ENCODE data around the gene KCTD21. TPM values are rescaled to one million over a fixed set of nuclear protein-coding genes. Genes with fewer than 3 reads are reported as not detected.
"Not testable (repeated sequence)": the region's sequence is repeated elsewhere in the genome, so short reads cannot be mapped to it uniquely, and the experiment has no call there.

Gene KCTD21
- 1 to 10 TPM; 9.0 to 9.8 TPM for total RNA-seq

- DNase-seq (peak; percentile 96), ATAC-seq (peak; percentile 85)
- H3K27ac Mint-ChIP-seq: peak within 1 kb of the TSS; percentile 97
- peak within 1 kb of the TSS; percentile 84 for H3K4me3 Mint-ChIP-seq
- no peaks in the 10 kb centered on the region for H3K27me3 Mint-ChIP-seq
- H3K36me3 Mint-ChIP-seq (ENCODE audit: low read depth): peaks cover 8% of the 10 kb centered on the region
- POLR2A ChIA-PET: interaction anchor here (0.7 to 1.2 kb wide), 5 partner anchors 13 to 202 kb away, joined by 3 to 8 read pairs (median 5); partner anchors contain the start of genes ALG8 and INTS4
- H3K4me1 Mint-ChIP-seq: peaks cover 57% of the 10 kb centered on the region
- CTCF ChIA-PET: interaction anchor here (0.6 to 2.1 kb wide), 9 partner anchors 9 to 376 kb away, joined by 3 to 10 read pairs (median 3); partner anchors contain the start of genes ALG8 and GAB2
- H3K9me3 Mint-ChIP-seq (ENCODE audit: low read depth): no peaks in the 10 kb centered on the region
- intact Hi-C loops (cut with DNase I, micrococcal nuclease): loop anchor here (1.0 to 5.0 kb wide), 13 partner anchors 14 to 551 kb away; partner anchors contain the start of genes ALG8 (in 2 of the 2), INTS4 (in 2 of the 2), CLNS1A (in 1 of the 2) and GAB2 (in 1 of the 2)
Measured at GRCh38 chr11:78188286-78189173, at the start of gene KCTD21, which contains the start of gene USP35. KCTD21 (minus strand) TSS chr11:78188626; CDS start chr11:78174554, 14,072 bp downstream. USP35 (plus strand) TSS chr11:78188919; CDS start chr11:78196246, 7,327 bp downstream.

GRCh38 chr11:78237293-78238046 is 49.0 kb upstream of the KCTD21 start:
- ATAC-seq: no peak
- no peak overlapping the region for H3K27ac Mint-ChIP-seq
- H3K27me3 Mint-ChIP-seq: peaks cover 2% of the 10 kb centered on the region
- H3K9me3 Mint-ChIP-seq (ENCODE audit: low read depth): peaks cover 19% of the 10 kb centered on the region
- POLR2A ChIA-PET: no interaction called here
- DNase-seq: no peak
- no peaks in the 10 kb centered on the region for H3K4me1 Mint-ChIP-seq
- H3K36me3 Mint-ChIP-seq (ENCODE audit: low read depth): peaks cover 12% of the 10 kb centered on the region
- CTCF ChIA-PET: no interaction called here
- intact Hi-C loops (cut with DNase I, micrococcal nuclease): no loop called here
- no peak overlapping the region for H3K4me3 Mint-ChIP-seq

GRCh38 chr11:78234006-78234405 is 45.6 kb upstream of the KCTD21 start:
- Mint-ChIP-seq H3K4me1 (peaks cover 5% of the 10 kb centered on the region), H3K27ac (no peak overlapping the region), H3K27me3 (no peaks in the 10 kb centered on the region), H3K4me3 (no peak overlapping the region), H3K36me3 (ENCODE audit: low read depth) (peaks cover 5% of the 10 kb centered on the region), H3K9me3 (ENCODE audit: low read depth) (peaks cover 4% of the 10 kb centered on the region)
- ChIA-PET CTCF (no interaction called here), POLR2A (no interaction called here)
- ATAC-seq: no peak
- intact Hi-C loops (cut with DNase I, micrococcal nuclease): no loop called here
- DNase-seq: no peak

- H3K27me3 Mint-ChIP-seq; H3K27ac Mint-ChIP-seq; POLR2A ChIA-PET; H3K36me3 Mint-ChIP-seq (ENCODE audit: low read depth); DNase-seq; H3K4me1 Mint-ChIP-seq; ATAC-seq; intact Hi-C loops (cut with DNase I, micrococcal nuclease); H3K9me3 Mint-ChIP-seq (ENCODE audit: low read depth); H3K4me3 Mint-ChIP-seq: not testable (repeated sequence)
- CTCF ChIA-PET: interaction anchor here (0.6 kb wide), 1 partner anchor 37 kb away, joined by 3 read pairs; no protein-coding TSS in a partner anchor
Measured at GRCh38 chr11:78233046-78233445, 44.6 kb upstream of the KCTD21 start.

GRCh38 chr11:78231962-78232501 is 43.6 kb upstream of the KCTD21 start:
- Mint-ChIP-seq H3K27ac (no peak overlapping the region), H3K9me3 (ENCODE audit: low read depth) (no peaks in the 10 kb centered on the region), H3K36me3 (ENCODE audit: low read depth) (no peaks in the 10 kb centered on the region), H3K4me1 (peaks cover 12% of the 10 kb centered on the region), H3K4me3 (no peak overlapping the region), H3K27me3 (no peaks in the 10 kb centered on the region)
- POLR2A ChIA-PET: no interaction called here
- CTCF ChIA-PET: no interaction called here
- DNase-seq (no peak), ATAC-seq (no peak)
- intact Hi-C loops (cut with DNase I, micrococcal nuclease): loop anchor here in 1 of 2 experiments (2.0 kb wide), 1 partner anchor 57 kb away; no protein-coding TSS in a partner anchor

GRCh38 chr11:78230161-78230877 is 41.9 kb upstream of the KCTD21 start:
- peaks cover 18% of the 10 kb centered on the region for H3K4me1 Mint-ChIP-seq
- ATAC-seq (no peak), DNase-seq (no peak)
- peak overlapping the region; percentile 11 for H3K27ac Mint-ChIP-seq
- no peak overlapping the region for H3K4me3 Mint-ChIP-seq
- intact Hi-C loops (cut with DNase I, micrococcal nuclease): loop anchor here in 1 of 2 experiments (2.0 kb wide), 1 partner anchor 58 kb away; no protein-coding TSS in a partner anchor
- no peaks in the 10 kb centered on the region for H3K9me3 Mint-ChIP-seq (ENCODE audit: low read depth)
- ChIA-PET CTCF (interaction anchor here (0.7 kb wide), 1 partner anchor 76 kb away, joined by 3 read pairs; no protein-coding TSS in a partner anchor), POLR2A (no interaction called here)
- H3K36me3 Mint-ChIP-seq (ENCODE audit: low read depth): no peaks in the 10 kb centered on the region
- no peaks in the 10 kb centered on the region for H3K27me3 Mint-ChIP-seq

GRCh38 chr11:78229106-78229505 is 40.7 kb upstream of the KCTD21 start:
- Mint-ChIP-seq H3K9me3 (ENCODE audit: low read depth) (no peaks in the 10 kb centered on the region), H3K4me3 (no peak overlapping the region), H3K27me3 (no peaks in the 10 kb centered on the region), H3K27ac (no peak overlapping the region), H3K36me3 (ENCODE audit: low read depth) (no peaks in the 10 kb centered on the region), H3K4me1 (peaks cover 23% of the 10 kb centered on the region)
- POLR2A ChIA-PET: no interaction called here
- CTCF ChIA-PET: interaction anchor here (0.9 to 1.4 kb wide), 3 partner anchors 19 to 336 kb away, joined by 4 to 12 read pairs (median 4); no protein-coding TSS in a partner anchor
- intact Hi-C loops (cut with DNase I, micrococcal nuclease): loop anchor here (2.0 to 5.0 kb wide), 3 partner anchors 188 to 336 kb away; partner anchors contain the start of gene GAB2 (in 1 of the 2)
- no peak for DNase-seq
- no peak for ATAC-seq

- DNase-seq (no peak), ATAC-seq (no peak)
- ChIA-PET CTCF (interaction anchor here (0.6 to 1.7 kb wide), 12 partner anchors 19 to 337 kb away, joined by 3 to 12 read pairs (median 3); partner anchors contain the start of genes ALG8, GAB2, KCTD21 and USP35), POLR2A (no interaction called here)
- no peaks in the 10 kb centered on the region for H3K9me3 Mint-ChIP-seq (ENCODE audit: low read depth)
- H3K27ac Mint-ChIP-seq: no peak overlapping the region
- no peak overlapping the region for H3K4me3 Mint-ChIP-seq
- no peaks in the 10 kb centered on the region for H3K27me3 Mint-ChIP-seq
- intact Hi-C loops (cut with DNase I, micrococcal nuclease): loop anchor here (1.0 to 5.0 kb wide), 4 partner anchors 189 to 336 kb away; partner anchors contain the start of gene GAB2 (in 1 of the 2)
- H3K4me1 Mint-ChIP-seq: peaks cover 26% of the 10 kb centered on the region
- no peaks in the 10 kb centered on the region for H3K36me3 Mint-ChIP-seq (ENCODE audit: low read depth)
Measured at GRCh38 chr11:78228467-78228866, 40.0 kb upstream of the KCTD21 start.

- Mint-ChIP-seq H3K4me3 (no peak overlapping the region), H3K4me1 (peaks cover 27% of the 10 kb centered on the region), H3K27me3 (no peaks in the 10 kb centered on the region), H3K36me3 (ENCODE audit: low read depth) (no peaks in the 10 kb centered on the region), H3K27ac (no peak overlapping the region), H3K9me3 (ENCODE audit: low read depth) (no peaks in the 10 kb centered on the region)
- intact Hi-C loops (cut with DNase I, micrococcal nuclease): loop anchor here (1.0 to 5.0 kb wide), 5 partner anchors 40 to 337 kb away; partner anchors contain the start of genes GAB2 (in 1 of the 2), KCTD21 (in 1 of the 2) and USP35 (in 1 of the 2)
- DNase-seq (no peak), ATAC-seq (no peak)
- CTCF ChIA-PET: interaction anchor here (0.6 to 1.7 kb wide), 14 partner anchors 12 to 337 kb away, joined by 3 to 12 read pairs (median 3); partner anchors contain the start of genes ALG8, GAB2, KCTD21 and USP35
- POLR2A ChIA-PET: interaction anchor here (0.7 kb wide), 1 partner anchor 17 kb away, joined by 5 read pairs; no protein-coding TSS in a partner anchor
Measured at GRCh38 chr11:78227921-78228320, 39.5 kb upstream of the KCTD21 start.

Data from activated CD4-positive, alpha-beta T cell treated with anti-CD3 and anti-CD28 coated beads for 36 hours (primary cell).